Vagina (tissue), 2 donors: ENCODE data around the gene ASB18.

Experiments
- CTCF ChIP-seq, 3 experiments: fragments of 450-650 bp in 2 of 3; fragments of 200-600 bp in 1 of 3; sonication (generic) in 1 of 3; IDR thresholded peaks; one replicate each; pipeline ENCODE4 v1.5.1; 2017 to 2019; ENCODE audit warnings: antibody characterized with exemption in 3 of 3, mild to moderate bottlenecking in 2 of 3, moderate library complexity in 2 of 3
- POLR2A ChIP-seq, 2 donors: fragments of 450-650 bp; IDR thresholded peaks; one replicate each; pipeline ENCODE4 v1.6.1; 2017; ENCODE audit warnings: antibody characterized with exemption in 2 of 2, mild to moderate bottlenecking in 2 of 2, moderate library complexity in 2 of 2
- POLR2AphosphoS5 ChIP-seq, 2 donors: sonication (generic); formaldehyde crosslinking; IDR thresholded peaks; one replicate each; pipeline ENCODE4 v1.9.0; 2017; ENCODE audit warnings: antibody characterized with exemption in 2 of 2, mild to moderate bottlenecking in 2 of 2, low read depth in 1 of 2; ENCODE audit not compliant: insufficient read depth in 1 of 2

GRCh38 chr2:236254674-236255073 lies 9.5 kb downstream of the ASB18 start:
- TF ChIP-seq CTCF (IDR thresholded peaks at IDR 0.05), result no peak
- no peak for TF ChIP-seq POLR2AphosphoS5 (IDR thresholded peaks at IDR 0.05; ENCODE audit: insufficient read depth in 1 of 2, low read depth in 1 of 2)
- no peak for TF ChIP-seq POLR2A (IDR thresholded peaks at IDR 0.05)
